SK-N-SH treated with all-trans-retinoic acid at 6 μM for 48 hours (cell line): ENCODE measurements around the gene CDC42SE2.

Experiments used
- ATAC-seq: fragments of 200-7000 bp; cut with Tn5 transposase; 3 replicates; pipeline ENCODE4 v1.9.1; 2020; ENCODE audit warnings: mild to moderate bottlenecking, moderate library complexity
- BACH2 ChIP-seq: fragments of 250-450 bp; sonication (Bioruptor Pico); IDR thresholded peaks from 2 replicates; pipeline ENCODE4 v1.9.0; 2021; ENCODE audit warnings: mild to moderate bottlenecking, borderline replicate concordance
- GLIS3 ChIP-seq: fragments of 250-450 bp; sonication (Bioruptor Pico); IDR thresholded peaks from 2 replicates; pipeline ENCODE4 v1.5.0; 2020; ENCODE audit warnings: mild to moderate bottlenecking, moderate library complexity
- ISL1 ChIP-seq: fragments of 250-450 bp; sonication (Bioruptor Pico); IDR thresholded peaks from 2 replicates; pipeline ENCODE4 v2.1.2; 2022; ENCODE audit warnings: mild to moderate bottlenecking, moderate library complexity
- OSR1 ChIP-seq: fragments of 250-450 bp; sonication (Bioruptor Pico); IDR thresholded peaks from 2 replicates; pipeline ENCODE4 v1.8.0; 2022; ENCODE audit warnings: moderate library complexity, mild to moderate bottlenecking, inconsistent platforms
- PATZ1 ChIP-seq: fragments of 250-450 bp; sonication (Bioruptor Pico); IDR thresholded peaks from 2 replicates; pipeline ENCODE4 v1.8.0; 2020; ENCODE audit warnings: mild to moderate bottlenecking, moderate library complexity, borderline replicate concordance
- PPARA ChIP-seq: fragments of 250-450 bp; sonication (Bioruptor Pico); IDR thresholded peaks from 2 replicates; pipeline ENCODE4 v1.5.0; 2020; ENCODE audit warnings: mild to moderate bottlenecking, borderline replicate concordance
- RARB ChIP-seq: fragments of 250-450 bp; sonication (Bioruptor Pico); IDR thresholded peaks from 2 replicates; pipeline ENCODE4 v1.8.0; 2021; ENCODE audit warnings: mild to moderate bottlenecking, moderate library complexity
- TCF4 ChIP-seq: fragments of 250-450 bp; sonication (Bioruptor Pico); IDR thresholded peaks from 2 replicates; pipeline ENCODE4 v1.8.0; 2021; ENCODE audit warnings: mild to moderate bottlenecking, moderate library complexity, borderline replicate concordance
- TOX ChIP-seq: fragments of 250-450 bp; sonication (Bioruptor Pico); IDR thresholded peaks from 2 replicates; pipeline ENCODE4 v1.8.0; 2021; ENCODE audit warnings: mild to moderate bottlenecking, moderate library complexity, borderline replicate concordance
- TSHZ2 ChIP-seq: fragments of 250-450 bp; sonication (Bioruptor Pico); IDR thresholded peaks from 2 replicates; pipeline ENCODE4 v1.5.0; 2020; ENCODE audit warnings: mild to moderate bottlenecking, moderate library complexity
- ZC3H10 ChIP-seq: fragments of 250-450 bp; sonication (Bioruptor Pico); IDR thresholded peaks from 2 replicates; pipeline ENCODE4 v1.5.1; 2021; ENCODE audit warnings: mild to moderate bottlenecking, moderate library complexity
- ZFP3 ChIP-seq: fragments of 250-450 bp; sonication (Bioruptor Pico); IDR thresholded peaks from 2 replicates; pipeline ENCODE4 v1.5.0; 2020; ENCODE audit warnings: mild to moderate bottlenecking, moderate library complexity
- ZFP30 ChIP-seq: fragments of 450-650 bp; formaldehyde crosslinking; IDR thresholded peaks from 2 replicates; pipeline ENCODE4 v1.5.0; 2022; ENCODE audit warnings: mild to moderate bottlenecking, moderate library complexity
- ZNF565 ChIP-seq: fragments of 450-650 bp; formaldehyde crosslinking; conservative IDR thresholded peaks from 2 replicates; pipeline ENCODE4 v1.5.0; 2020; ENCODE audit warnings: low read depth, mild to moderate bottlenecking, moderate library complexity
- ZNF70 ChIP-seq: fragments of 450-650 bp; formaldehyde crosslinking; IDR thresholded peaks from 2 replicates; pipeline ENCODE4 v1.5.0; 2020; ENCODE audit warnings: mild to moderate bottlenecking, moderate library complexity
- ZNF8 ChIP-seq: fragments of 450-650 bp; formaldehyde crosslinking; IDR thresholded peaks from 2 replicates; pipeline ENCODE4 v1.5.0; 2020; ENCODE audit warnings: mild to moderate bottlenecking, moderate library complexity
- TF ChIP-seq, protein P1 (sequence below): fragments of 250-450 bp; sonication (Bioruptor Pico); IDR thresholded peaks from 2 replicates; pipeline ENCODE4 v1.5.1; 2021; ENCODE audit warnings: mild to moderate bottlenecking, moderate library complexity
- TF ChIP-seq, protein P2 (sequence below): fragments of 250-450 bp; sonication (Bioruptor Pico); IDR thresholded peaks from 2 replicates; pipeline ENCODE4 v1.8.0; 2021; ENCODE audit warnings: low read depth, mild to moderate bottlenecking, moderate library complexity, borderline replicate concordance

The CDC42SE2 gene

GRCh38 chr5:131262953-131263541 is 806 bp upstream of the CDC42SE2 start:
- TF ChIP-seq BACH2 (CRISPR knock-in tag) (no peak), ZFP3 (CRISPR knock-in tag) (no peak), TCF4 (CRISPR knock-in tag) (no peak), ZFP30 (CRISPR knock-in tag) (no peak), ISL1 (no peak), ZNF8 (CRISPR knock-in tag) (no peak), TOX (CRISPR knock-in tag) (no peak), PPARA (CRISPR knock-in tag) (no peak), RARB (CRISPR knock-in tag) (no peak), ZC3H10 (CRISPR knock-in tag) (no peak), GLIS3 (CRISPR knock-in tag) (no peak), PATZ1 (CRISPR knock-in tag) (no peak), ZNF70 (CRISPR knock-in tag) (no peak), ZNF565 (CRISPR knock-in tag) (no peak)
- TF ChIP-seq, protein P1, sequence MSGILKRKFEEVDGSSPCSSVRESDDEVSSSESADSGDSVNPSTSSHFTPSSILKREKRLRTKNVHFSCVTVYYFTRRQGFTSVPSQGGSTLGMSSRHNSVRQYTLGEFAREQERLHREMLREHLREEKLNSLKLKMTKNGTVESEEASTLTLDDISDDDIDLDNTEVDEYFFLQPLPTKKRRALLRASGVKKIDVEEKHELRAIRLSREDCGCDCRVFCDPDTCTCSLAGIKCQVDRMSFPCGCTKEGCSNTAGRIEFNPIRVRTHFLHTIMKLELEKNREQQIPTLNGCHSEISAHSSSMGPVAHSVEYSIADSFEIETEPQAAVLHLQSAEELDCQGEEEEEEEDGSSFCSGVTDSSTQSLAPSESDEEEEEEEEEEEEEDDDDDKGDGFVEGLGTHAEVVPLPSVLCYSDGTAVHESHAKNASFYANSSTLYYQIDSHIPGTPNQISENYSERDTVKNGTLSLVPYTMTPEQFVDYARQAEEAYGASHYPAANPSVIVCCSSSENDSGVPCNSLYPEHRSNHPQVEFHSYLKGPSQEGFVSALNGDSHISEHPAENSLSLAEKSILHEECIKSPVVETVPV = no peak

GRCh38 chr5:131264451-131265099 is 722 bp downstream of the CDC42SE2 start:
- TF ChIP-seq PPARA (CRISPR knock-in tag) (no peak), TSHZ2 (CRISPR knock-in tag) (no peak), RARB (CRISPR knock-in tag) (no peak), GLIS3 (CRISPR knock-in tag) (no peak), ZNF8 (CRISPR knock-in tag) (no peak), BACH2 (CRISPR knock-in tag) (no peak), ISL1 (no peak)
- peak; percentile 51 for ATAC-seq

More at GRCh38 chr5:131262953-131263541, 806 bp upstream of the CDC42SE2 start:
- peak; percentile 9 for ATAC-seq

- TF ChIP-seq ZC3H10 (CRISPR knock-in tag) (no peak), OSR1 (CRISPR knock-in tag) (no peak), PATZ1 (CRISPR knock-in tag) (no peak), ZNF565 (CRISPR knock-in tag) (no peak)
- TF ChIP-seq, protein P2, sequence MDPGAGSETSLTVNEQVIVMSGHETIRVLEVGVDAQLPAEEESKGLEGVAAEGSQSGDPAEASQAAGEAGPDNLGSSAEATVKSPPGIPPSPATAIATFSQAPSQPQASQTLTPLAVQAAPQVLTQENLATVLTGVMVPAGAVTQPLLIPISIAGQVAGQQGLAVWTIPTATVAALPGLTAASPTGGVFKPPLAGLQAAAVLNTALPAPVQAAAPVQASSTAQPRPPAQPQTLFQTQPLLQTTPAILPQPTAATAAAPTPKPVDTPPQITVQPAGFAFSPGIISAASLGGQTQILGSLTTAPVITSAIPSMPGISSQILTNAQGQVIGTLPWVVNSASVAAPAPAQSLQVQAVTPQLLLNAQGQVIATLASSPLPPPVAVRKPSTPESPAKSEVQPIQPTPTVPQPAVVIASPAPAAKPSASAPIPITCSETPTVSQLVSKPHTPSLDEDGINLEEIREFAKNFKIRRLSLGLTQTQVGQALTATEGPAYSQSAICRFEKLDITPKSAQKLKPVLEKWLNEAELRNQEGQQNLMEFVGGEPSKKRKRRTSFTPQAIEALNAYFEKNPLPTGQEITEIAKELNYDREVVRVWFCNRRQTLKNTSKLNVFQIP (CRISPR knock-in tag) = no peak
- ATAC-seq = no peak
Observed at GRCh38 chr5:131265311-131265803, 1.5 kb downstream of the CDC42SE2 start.
